KMS-11 (cell line): ENCODE data around the gene LDB2.

ENCODE experiments used
- H2AFZ ChIP-seq: fragments of 200-600 bp; sonication (generic); 2 replicates; pipeline ENCODE4 v1.6.1; 2016; ENCODE audit warnings: antibody characterized with exemption, mixed run types, low read depth
- H3K27ac ChIP-seq: fragments of 200-600 bp; sonication (generic); 2 replicates; pipeline ENCODE4 v1.6.1; 2016; ENCODE audit warnings: mild to moderate bottlenecking, mixed run types
- H3K27me3 ChIP-seq: fragments of 200-600 bp; sonication (generic); 2 replicates; pipeline ENCODE4 v1.6.1; 2017; ENCODE audit warnings: mild to moderate bottlenecking, low read depth, mixed run types, moderate library complexity; ENCODE audit not compliant: insufficient read depth
- H3K36me3 ChIP-seq: fragments of 200-600 bp; sonication (generic); 2 replicates; pipeline ENCODE4 v1.6.1; 2017; ENCODE audit warnings: mild to moderate bottlenecking, mixed run types; ENCODE audit not compliant: insufficient read depth
- H3K4me1 ChIP-seq: fragments of 200-600 bp; sonication (generic); 2 replicates; pipeline ENCODE4 v1.6.1; 2016; ENCODE audit warnings: mild to moderate bottlenecking, low read depth, mixed run types; ENCODE audit not compliant: poor library complexity, severe bottlenecking
- H3K4me2 ChIP-seq: fragments of 200-600 bp; sonication (generic); 2 replicates; pipeline ENCODE4 v1.7.0; 2016; ENCODE audit warnings: mild to moderate bottlenecking, mixed run types
- H3K4me3 ChIP-seq: fragments of 200-600 bp; sonication (generic); IDR thresholded peaks from 2 replicates; pipeline ENCODE4 v1.6.1; 2017; ENCODE audit warnings: low read depth, low read length, mixed read lengths; ENCODE audit not compliant: insufficient read depth
- H3K79me2 ChIP-seq: fragments of 200-600 bp; sonication (generic); 2 replicates; pipeline ENCODE4 v1.6.1; 2016; ENCODE audit warnings: low read depth, mixed run types; ENCODE audit not compliant: insufficient read depth
- H3K9ac ChIP-seq: fragments of 200-600 bp; sonication (generic); 2 replicates; pipeline ENCODE4 v1.6.1; 2016; ENCODE audit warnings: mild to moderate bottlenecking, mixed run types
- H4K20me1 ChIP-seq: fragments of 200-600 bp; sonication (generic); 2 replicates; pipeline ENCODE4 v1.6.1; 2016; ENCODE audit warnings: mild to moderate bottlenecking, mixed run types; ENCODE audit not compliant: insufficient read depth
- TF ChIP-seq, protein P1 (sequence below): fragments of 200-600 bp; sonication (generic); conservative IDR thresholded peaks from 2 replicates; pipeline ENCODE4 v1.6.1; 2017; ENCODE audit warnings: low read depth, mild to moderate bottlenecking, antibody characterized with exemption, low read length, moderate library complexity, mixed read lengths

The LDB2 gene

DNA sequence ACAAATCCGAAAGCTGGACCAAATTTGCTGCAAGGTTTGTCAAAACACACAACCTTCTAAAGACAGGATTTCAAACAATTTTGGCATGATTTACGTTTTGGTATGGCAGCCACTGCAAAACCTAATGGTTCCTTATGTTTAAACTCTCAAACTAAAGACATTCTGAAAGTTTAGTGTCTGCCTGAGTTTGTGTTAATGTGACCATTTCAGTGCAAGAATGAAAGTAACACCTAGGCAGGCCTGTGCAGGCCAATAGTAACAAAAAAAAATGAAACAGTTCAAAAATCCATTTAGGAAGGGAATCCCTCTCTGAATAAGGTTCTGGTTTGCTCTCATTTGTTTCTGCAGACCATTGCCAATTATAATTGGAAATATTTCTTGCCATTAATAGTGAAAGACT lies 1.9 kb upstream of the LDB2 start:
- H3K9ac ChIP-seq, result no peak overlapping the region
- H3K27me3 ChIP-seq, result no peaks in the 10 kb centered on the region
- no peaks in the 10 kb centered on the region for H3K36me3 ChIP-seq
- no peak overlapping the region for H3K4me3 ChIP-seq
- TF ChIP-seq, protein P1, sequence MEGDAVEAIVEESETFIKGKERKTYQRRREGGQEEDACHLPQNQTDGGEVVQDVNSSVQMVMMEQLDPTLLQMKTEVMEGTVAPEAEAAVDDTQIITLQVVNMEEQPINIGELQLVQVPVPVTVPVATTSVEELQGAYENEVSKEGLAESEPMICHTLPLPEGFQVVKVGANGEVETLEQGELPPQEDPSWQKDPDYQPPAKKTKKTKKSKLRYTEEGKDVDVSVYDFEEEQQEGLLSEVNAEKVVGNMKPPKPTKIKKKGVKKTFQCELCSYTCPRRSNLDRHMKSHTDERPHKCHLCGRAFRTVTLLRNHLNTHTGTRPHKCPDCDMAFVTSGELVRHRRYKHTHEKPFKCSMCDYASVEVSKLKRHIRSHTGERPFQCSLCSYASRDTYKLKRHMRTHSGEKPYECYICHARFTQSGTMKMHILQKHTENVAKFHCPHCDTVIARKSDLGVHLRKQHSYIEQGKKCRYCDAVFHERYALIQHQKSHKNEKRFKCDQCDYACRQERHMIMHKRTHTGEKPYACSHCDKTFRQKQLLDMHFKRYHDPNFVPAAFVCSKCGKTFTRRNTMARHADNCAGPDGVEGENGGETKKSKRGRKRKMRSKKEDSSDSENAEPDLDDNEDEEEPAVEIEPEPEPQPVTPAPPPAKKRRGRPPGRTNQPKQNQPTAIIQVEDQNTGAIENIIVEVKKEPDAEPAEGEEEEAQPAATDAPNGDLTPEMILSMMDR, result no peak
- no peak overlapping the region for H2AFZ ChIP-seq
- no peak overlapping the region for H3K4me2 ChIP-seq
- no peaks in the 10 kb centered on the region for H4K20me1 ChIP-seq
- H3K4me1 ChIP-seq, result no peaks in the 10 kb centered on the region
- H3K27ac ChIP-seq, result no peak overlapping the region
- H3K79me2 ChIP-seq, result no peaks in the 10 kb centered on the region

DNA sequence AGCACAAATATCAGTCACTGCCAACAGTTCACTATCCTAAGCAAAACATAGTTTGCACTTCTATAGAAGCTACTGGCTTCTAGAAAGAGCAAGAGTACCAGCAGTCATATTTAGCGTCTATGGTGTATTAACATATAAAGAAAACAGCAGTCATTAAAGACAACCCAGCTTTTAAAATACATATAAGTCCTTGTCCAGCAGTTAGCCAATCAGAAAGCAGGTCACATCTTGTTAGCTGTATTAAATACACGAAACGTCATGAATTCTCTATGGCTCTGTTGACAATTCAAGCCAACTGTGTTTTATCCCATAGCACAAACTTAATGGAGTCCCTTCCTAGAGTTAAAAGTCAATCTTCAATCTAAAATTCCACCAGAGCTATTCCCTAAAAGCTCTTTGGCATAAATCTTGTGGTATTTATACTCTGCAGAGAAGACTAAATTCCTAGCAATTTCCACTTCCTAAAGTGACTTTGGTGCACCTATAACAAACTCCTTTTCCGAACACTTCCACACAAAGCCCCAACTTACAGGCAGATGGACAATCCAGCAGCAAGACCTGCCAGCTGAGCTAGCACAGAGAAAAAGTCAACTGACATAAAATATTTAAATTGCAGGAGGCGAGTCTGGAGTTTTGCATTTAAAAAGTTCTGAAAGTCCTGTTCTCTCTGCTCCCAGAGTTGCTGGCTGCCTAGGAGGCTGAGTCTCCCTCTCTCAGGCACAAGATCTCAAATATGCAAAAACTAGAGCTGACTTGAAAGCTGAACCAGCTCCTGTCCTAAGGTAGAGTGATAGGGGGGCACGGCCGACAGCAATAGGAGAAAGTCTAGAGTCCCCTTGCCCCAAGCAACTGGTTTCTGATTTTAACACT lies 1.3 kb downstream of the LDB2 start:
- no peak overlapping the region for H3K27ac ChIP-seq
- no peaks in the 10 kb centered on the region for H3K4me1 ChIP-seq
- no peak overlapping the region for H3K4me2 ChIP-seq
- no peak overlapping the region for H3K9ac ChIP-seq
- H4K20me1 ChIP-seq, result no peaks in the 10 kb centered on the region
- H3K27me3 ChIP-seq, result no peaks in the 10 kb centered on the region
- H3K4me3 ChIP-seq, result no peak overlapping the region
- TF ChIP-seq, protein P1, result no peak
- H3K36me3 ChIP-seq, result no peaks in the 10 kb centered on the region
- H3K79me2 ChIP-seq, result no peaks in the 10 kb centered on the region
- H2AFZ ChIP-seq, result no peak overlapping the region

DNA sequence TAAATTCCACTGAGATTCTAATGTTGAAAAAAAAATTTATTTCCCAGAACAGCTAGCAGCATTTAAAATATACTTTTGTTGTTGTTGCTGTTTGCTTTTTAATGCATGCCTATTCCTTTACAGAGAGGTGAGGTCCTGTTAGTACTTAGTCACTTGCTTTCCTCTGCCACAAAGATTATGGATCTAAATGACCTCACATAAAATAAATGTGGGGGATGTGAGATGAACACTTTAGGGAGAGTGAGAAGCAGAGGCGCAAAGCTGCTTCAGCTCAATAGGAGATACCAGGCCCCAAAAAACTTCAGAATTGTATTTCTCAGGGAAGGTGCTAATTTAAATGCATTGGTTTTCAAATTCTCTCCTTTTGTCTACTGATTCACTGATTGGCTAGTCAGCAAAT lies 4.0 kb downstream of the LDB2 start:
- H3K4me3 ChIP-seq, result no peak overlapping the region
- no peak overlapping the region for H3K27ac ChIP-seq
- no peaks in the 10 kb centered on the region for H3K36me3 ChIP-seq
- no peaks in the 10 kb centered on the region for H3K4me1 ChIP-seq
- H3K9ac ChIP-seq, result no peak overlapping the region
- TF ChIP-seq, protein P1, result no peak
- no peak overlapping the region for H3K4me2 ChIP-seq
- H4K20me1 ChIP-seq, result no peaks in the 10 kb centered on the region
- H2AFZ ChIP-seq, result no peak overlapping the region
- H3K79me2 ChIP-seq, result no peaks in the 10 kb centered on the region
- H3K27me3 ChIP-seq, result no peaks in the 10 kb centered on the region

DNA sequence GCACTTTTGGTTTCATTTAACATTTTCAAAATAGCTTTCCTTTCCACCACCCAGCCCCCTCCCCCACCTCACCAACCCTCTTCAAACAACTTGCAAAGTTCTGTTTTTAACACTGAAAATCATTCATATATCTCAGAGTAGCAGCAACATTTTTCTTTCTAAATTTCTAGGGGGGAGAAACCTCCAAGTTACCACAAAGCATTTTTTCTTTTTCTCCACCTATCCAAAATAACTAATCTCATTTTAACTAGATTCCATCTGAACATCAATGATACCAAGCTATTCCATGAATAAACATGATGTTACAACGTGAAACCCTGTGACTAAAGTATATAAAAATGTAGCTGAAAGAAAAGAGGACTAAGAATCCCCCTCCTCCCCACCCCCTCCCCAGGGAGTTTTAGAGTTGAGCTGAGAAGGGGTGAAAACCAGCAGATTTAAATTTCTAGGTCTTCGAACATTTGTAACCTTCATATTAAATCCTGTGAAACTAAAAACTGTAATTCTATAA lies 5.2 kb downstream of the LDB2 start:
- no peak overlapping the region for H3K27ac ChIP-seq
- no peaks in the 10 kb centered on the region for H3K27me3 ChIP-seq
- TF ChIP-seq, protein P1, result no peak
- no peak overlapping the region for H3K4me3 ChIP-seq
- no peak overlapping the region for H3K4me2 ChIP-seq
- H3K4me1 ChIP-seq, result no peaks in the 10 kb centered on the region
- H3K79me2 ChIP-seq, result no peaks in the 10 kb centered on the region
- no peaks in the 10 kb centered on the region for H4K20me1 ChIP-seq
- no peak overlapping the region for H3K9ac ChIP-seq
- H3K36me3 ChIP-seq, result no peaks in the 10 kb centered on the region
- H2AFZ ChIP-seq, result no peak overlapping the region
